GM06990 (cell line): Measurements from ENCODE around the gene RAPGEF5.

Experiments used
- DNase-seq: peaks from one replicate; pipeline ENCODE4 v3.0.0-alpha.2; 2011; ENCODE audit not compliant: insufficient read length; ENCODE audit errors: extremely low read depth
- H3K27me3 ChIP-seq: replicated peaks from 2 replicates; pipeline ENCODE4 v1.6.0; 2011; ENCODE audit warnings: low read length; ENCODE audit not compliant: control insufficient read depth, insufficient read depth
- H3K36me3 ChIP-seq: 2 replicates; pipeline ENCODE4 v1.5.1; 2011; ENCODE audit warnings: low read length; ENCODE audit not compliant: control insufficient read depth, insufficient read depth
- H3K4me3 ChIP-seq: replicated peaks from 2 replicates; pipeline ENCODE4 v1.5.1; 2011; ENCODE audit warnings: low read depth, mild to moderate bottlenecking, control low read depth, low read length
- CTCF ChIP-seq: IDR thresholded peaks from 2 replicates; pipeline ENCODE4 v1.5.1; 2011; ENCODE audit warnings: low read length, control low read depth, mild to moderate bottlenecking, inconsistent platforms; ENCODE audit not compliant: insufficient read depth, poor library complexity, severe bottlenecking

RAPGEF5 gene

GRCh38 chr7:22296265-22296566 lies 60.7 kb downstream of the RAPGEF5 start:
- no peaks in the 10 kb centered on the region for H3K27me3 ChIP-seq
- peaks cover 2% of the 10 kb centered on the region for H3K36me3 ChIP-seq
- TF ChIP-seq CTCF: no peak
- no peak overlapping the region for H3K4me3 ChIP-seq
- no peak for DNase-seq

GRCh38 chr7:22295402-22296264 lies 61.3 kb downstream of the RAPGEF5 start:
- no peaks in the 10 kb centered on the region for H3K27me3 ChIP-seq
- H3K4me3 ChIP-seq: no peak overlapping the region
- peaks cover 4% of the 10 kb centered on the region for H3K36me3 ChIP-seq
- TF ChIP-seq CTCF: no peak
- DNase-seq: no peak

DNA sequence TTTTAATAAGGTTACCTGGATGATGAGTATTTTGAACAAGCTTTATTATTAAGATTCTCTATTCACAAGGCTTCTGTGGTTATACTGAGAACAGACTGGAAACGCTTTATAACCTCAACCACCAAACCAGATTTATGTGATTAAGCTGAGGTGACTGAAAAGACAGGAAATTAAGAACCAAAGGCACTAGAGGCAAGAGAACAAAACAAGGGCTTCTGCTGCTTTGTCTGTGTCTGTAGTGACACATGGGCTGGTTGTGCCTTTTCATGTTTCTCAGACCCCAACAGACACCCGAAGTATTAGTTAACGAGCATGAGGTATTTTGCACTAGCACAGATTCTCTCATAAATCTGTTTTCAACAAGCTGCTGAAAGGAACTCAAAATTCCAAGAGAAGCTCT lies 64.4 kb downstream of the RAPGEF5 start:
- no peaks in the 10 kb centered on the region for H3K27me3 ChIP-seq
- DNase-seq: no peak
- no peak overlapping the region for H3K4me3 ChIP-seq
- peaks cover 4% of the 10 kb centered on the region for H3K36me3 ChIP-seq
- TF ChIP-seq CTCF: no peak

- H3K36me3 ChIP-seq: peaks cover 4% of the 10 kb centered on the region
- no peaks in the 10 kb centered on the region for H3K27me3 ChIP-seq
- no peak for DNase-seq
- no peak overlapping the region for H3K4me3 ChIP-seq
- no peak for TF ChIP-seq CTCF
Observed at GRCh38 chr7:22291977-22292376, 65.0 kb downstream of the RAPGEF5 start.

DNA sequence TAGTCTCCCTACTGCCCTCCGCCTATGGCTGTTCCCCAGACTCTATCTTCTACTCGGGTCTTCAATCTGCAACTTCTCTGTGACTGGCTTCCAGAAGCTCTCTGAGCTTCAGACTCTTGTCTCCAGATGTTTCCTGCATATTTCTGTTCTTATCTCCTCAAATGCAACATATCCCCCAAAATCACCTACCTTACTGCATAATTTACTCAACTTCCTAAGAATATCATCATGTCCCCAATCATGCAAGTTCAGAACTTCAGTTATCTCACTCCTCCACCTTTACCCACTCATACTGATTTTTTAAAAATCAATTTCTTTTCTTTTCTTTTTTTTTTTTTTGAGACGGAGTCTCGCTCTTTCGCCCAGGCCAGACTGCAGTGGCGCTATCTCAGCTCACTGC lies 68.8 kb downstream of the RAPGEF5 start:
- H3K27me3 ChIP-seq: no peaks in the 10 kb centered on the region
- peaks cover 2% of the 10 kb centered on the region; the same call in 1 of the 2 replicates for H3K36me3 ChIP-seq
- H3K4me3 ChIP-seq: no peak overlapping the region
- no peak for DNase-seq
- no peak for TF ChIP-seq CTCF

DNA sequence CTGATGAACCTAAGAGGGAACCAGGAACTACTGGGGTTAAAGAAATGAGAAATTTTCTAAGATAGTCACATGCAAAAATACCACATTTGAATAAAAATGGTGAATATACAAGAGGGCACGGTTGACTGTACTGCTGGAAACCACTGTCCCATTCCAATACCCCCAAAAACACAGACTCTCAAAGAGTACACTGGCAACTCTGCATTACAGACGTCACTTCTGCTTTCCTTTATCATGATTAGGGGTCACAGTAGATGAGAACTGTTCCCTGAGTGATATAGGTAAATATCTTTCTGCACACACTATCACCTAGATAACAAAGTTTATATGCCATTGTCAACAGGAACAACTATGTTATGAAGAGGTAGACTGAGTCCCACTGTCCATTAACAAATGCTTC lies 69.5 kb downstream of the RAPGEF5 start:
- Histone ChIP-seq H3K36me3 (peaks cover 2% of the 10 kb centered on the region; the same call in 1 of the 2 replicates), H3K4me3 (no peak overlapping the region), H3K27me3 (no peaks in the 10 kb centered on the region)
- no peak for DNase-seq
- no peak for TF ChIP-seq CTCF
